COLO829 (cell line): ENCODE measurements around the gene MYO18B.

ENCODE experiments used
- DNase-seq: peaks from one replicate; pipeline ENCODE4 v3.0.0; 2012; ENCODE audit warnings: low spot score

MYO18B gene

GRCh38 chr22:25714739-25715138 lies 27.2 kb upstream of the MYO18B start:
- no peak for DNase-seq

GRCh38 chr22:25716637-25717036 lies 25.4 kb upstream of the MYO18B start:
- no peak for DNase-seq

- no peak for DNase-seq
These were observed 23.7 kb upstream of the MYO18B start for GRCh38 chr22:25718135-25718840.

GRCh38 chr22:25722223-25722622 lies 19.8 kb upstream of the MYO18B start:
- no peak for DNase-seq

GRCh38 chr22:25722626-25723025 lies 19.4 kb upstream of the MYO18B start:
- no peak for DNase-seq

- no peak for DNase-seq
These were observed 15.7 kb upstream of the MYO18B start for GRCh38 chr22:25726241-25726640.

- DNase-seq = no peak
These were observed 13.9 kb upstream of the MYO18B start for GRCh38 chr22:25728071-25728470.

GRCh38 chr22:25729016-25729995 lies 12.7 kb upstream of the MYO18B start:
- no peak for DNase-seq

- DNase-seq = no peak
These were observed 6.3 kb upstream of the MYO18B start for GRCh38 chr22:25735650-25736049.

GRCh38 chr22:25736378-25737011 lies 5.5 kb upstream of the MYO18B start:
- no peak for DNase-seq

- DNase-seq = no peak
These were observed 2.2 kb upstream of the MYO18B start for GRCh38 chr22:25739659-25740344.

GRCh38 chr22:25742918-25743708 lies 1.1 kb downstream of the MYO18B start:
- DNase-seq = no peak

GRCh38 chr22:25744694-25745093 lies 2.7 kb downstream of the MYO18B start:
- no peak for DNase-seq

- DNase-seq = no peak
These were observed 3.5 kb downstream of the MYO18B start for GRCh38 chr22:25745341-25746011.

GRCh38 chr22:25746012-25746373 lies 4.0 kb downstream of the MYO18B start:
- no peak for DNase-seq

- DNase-seq = peak; percentile 21
These were observed 5.4 kb downstream of the MYO18B start for GRCh38 chr22:25747245-25747944.

- no peak for DNase-seq
These were observed 6.2 kb downstream of the MYO18B start for GRCh38 chr22:25748140-25748539.

GRCh38 chr22:25748704-25749103 lies 6.7 kb downstream of the MYO18B start:
- no peak for DNase-seq

- no peak for DNase-seq
These were observed 7.6 kb downstream of the MYO18B start for GRCh38 chr22:25749420-25750169.
